ENCODE results near the gene CYP4F3.

GRCh38 chr19:15640904-15641597 is 354 bp downstream of the CYP4F3 start:
- no peak for TF ChIP-seq CTCF (conservative IDR thresholded peaks at IDR 0.05; ENCODE audit: low read length)
- TF ChIP-seq EZH2phosphoT487 (IDR thresholded peaks at IDR 0.05; ENCODE audit: borderline replicate concordance, low read depth, low read length): no peak

Measured in OCI-LY7 (cell line).